ENCODE measurements around the gene RHEB. TPM values are rescaled to one million over a fixed set of nuclear protein-coding genes. Genes with fewer than 3 reads are reported as not detected.
A peak's percentile ranks its signal among the peaks of the same experiment; 100 is the strongest.

The RHEB gene
- total RNA-seq, 2 experiments from 2014 or later, result 82.8 to 85.1 TPM

- Mint-ChIP-seq H3K9me3 (no peaks in the 10 kb centered on the region), H3K4me3 (no peak overlapping the region), H3K27me3 (peaks cover 8% of the 10 kb centered on the region), H3K4me1 (peaks cover 3% of the 10 kb centered on the region), H3K36me3 (ENCODE audit: low read depth) (no peaks in the 10 kb centered on the region), H3K27ac (no peak overlapping the region)
- DNase-seq, result peak; percentile 8
- ChIA-PET CTCF (interaction anchor here (0.8 kb wide), 1 partner anchor 12 kb away, joined by 3 read pairs; no protein-coding TSS in a partner anchor), POLR2A (no interaction called here)
Observed at GRCh38 chr7:151456276-151456675, 63.4 kb downstream of the RHEB start.

GRCh38 chr7:151455690-151456089 is 64.0 kb downstream of the RHEB start:
- CTCF ChIA-PET, result no interaction called here
- Mint-ChIP-seq H3K36me3 (ENCODE audit: low read depth) (no peaks in the 10 kb centered on the region), H3K27me3 (peaks cover 10% of the 10 kb centered on the region), H3K9me3 (no peaks in the 10 kb centered on the region), H3K27ac (no peak overlapping the region), H3K4me1 (peaks cover 3% of the 10 kb centered on the region), H3K4me3 (no peak overlapping the region)
- DNase-seq, result peak; percentile 15
- POLR2A ChIA-PET, result no interaction called here

- peaks cover 3% of the 10 kb centered on the region for H3K4me1 Mint-ChIP-seq
- no peak overlapping the region for H3K27ac Mint-ChIP-seq
- POLR2A ChIA-PET, result no interaction called here
- H3K4me3 Mint-ChIP-seq, result no peak overlapping the region
- no peaks in the 10 kb centered on the region for H3K9me3 Mint-ChIP-seq
- no peaks in the 10 kb centered on the region for H3K36me3 Mint-ChIP-seq (ENCODE audit: low read depth)
- DNase-seq, result peak; percentile 12
- CTCF ChIA-PET, result no interaction called here
- peaks cover 8% of the 10 kb centered on the region for H3K27me3 Mint-ChIP-seq
Observed at GRCh38 chr7:151454932-151455530, 64.7 kb downstream of the RHEB start.

GRCh38 chr7:151454305-151454704 is 65.4 kb downstream of the RHEB start:
- Mint-ChIP-seq H3K27me3 (peaks cover 14% of the 10 kb centered on the region), H3K4me3 (no peak overlapping the region), H3K27ac (no peak overlapping the region), H3K4me1 (peaks cover 9% of the 10 kb centered on the region), H3K9me3 (no peaks in the 10 kb centered on the region), H3K36me3 (ENCODE audit: low read depth) (no peaks in the 10 kb centered on the region)
- CTCF ChIA-PET, result no interaction called here
- DNase-seq, result no peak
- POLR2A ChIA-PET, result interaction anchor here (1.1 to 1.4 kb wide), 2 partner anchors 18 to 38 kb away, joined by 3 read pairs; no protein-coding TSS in a partner anchor

- Mint-ChIP-seq H3K27ac (no peak overlapping the region), H3K36me3 (ENCODE audit: low read depth) (no peaks in the 10 kb centered on the region), H3K9me3 (no peaks in the 10 kb centered on the region), H3K4me1 (peaks cover 13% of the 10 kb centered on the region), H3K4me3 (no peak overlapping the region), H3K27me3 (peaks cover 14% of the 10 kb centered on the region)
- ChIA-PET POLR2A (interaction anchor here (0.5 to 1.4 kb wide), 3 partner anchors 19 to 97 kb away, joined by 3 read pairs; no protein-coding TSS in a partner anchor), CTCF (no interaction called here)
- DNase-seq, result peak; percentile 28
Observed at GRCh38 chr7:151453326-151453791, 66.3 kb downstream of the RHEB start.

- Mint-ChIP-seq H3K4me1 (peaks cover 13% of the 10 kb centered on the region), H3K4me3 (no peak overlapping the region), H3K27ac (no peak overlapping the region), H3K36me3 (ENCODE audit: low read depth) (no peaks in the 10 kb centered on the region), H3K9me3 (no peaks in the 10 kb centered on the region), H3K27me3 (peaks cover 14% of the 10 kb centered on the region)
- CTCF ChIA-PET, result interaction anchor here (6.6 kb wide), 1 partner anchor 85 kb away, joined by 184 read pairs; no protein-coding TSS in a partner anchor
- DNase-seq, result no peak
- POLR2A ChIA-PET, result interaction anchor here (0.5 to 1.4 kb wide), 2 partner anchors 20 to 96 kb away, joined by 3 read pairs; no protein-coding TSS in a partner anchor
Observed at GRCh38 chr7:151452680-151453325, 66.9 kb downstream of the RHEB start.

- Mint-ChIP-seq H3K36me3 (ENCODE audit: low read depth) (no peaks in the 10 kb centered on the region), H3K4me1 (peaks cover 11% of the 10 kb centered on the region), H3K9me3 (no peaks in the 10 kb centered on the region), H3K27ac (no peak overlapping the region), H3K27me3 (peaks cover 14% of the 10 kb centered on the region), H3K4me3 (no peak overlapping the region)
- POLR2A ChIA-PET, result no interaction called here
- CTCF ChIA-PET, result interaction anchor here (6.6 kb wide), 1 partner anchor 84 kb away, joined by 184 read pairs; no protein-coding TSS in a partner anchor
- DNase-seq, result no peak
Observed at GRCh38 chr7:151451626-151452571, 67.8 kb downstream of the RHEB start.

GRCh38 chr7:151451156-151451555 is 68.5 kb downstream of the RHEB start:
- Mint-ChIP-seq H3K4me3 (no peak overlapping the region), H3K36me3 (ENCODE audit: low read depth) (no peaks in the 10 kb centered on the region), H3K4me1 (peaks cover 11% of the 10 kb centered on the region), H3K9me3 (no peaks in the 10 kb centered on the region), H3K27me3 (peaks cover 17% of the 10 kb centered on the region), H3K27ac (no peak overlapping the region)
- no peak for DNase-seq
- ChIA-PET POLR2A (no interaction called here), CTCF (interaction anchor here (0.8 to 6.6 kb wide), 3 partner anchors 84 to 307 kb away, joined by 3 to 184 read pairs (median 3); no protein-coding TSS in a partner anchor)

- ChIA-PET CTCF (interaction anchor here (1.1 to 6.6 kb wide), 7 partner anchors 8 to 309 kb away, joined by 3 to 184 read pairs (median 24); no protein-coding TSS in a partner anchor), POLR2A (interaction anchor here (1.2 to 2.9 kb wide), 4 partner anchors 69 to 182 kb away, joined by 3 to 13 read pairs (median 9); partner anchors contain the start of gene RHEB)
- Mint-ChIP-seq H3K9me3 (no peaks in the 10 kb centered on the region), H3K27ac (no peak overlapping the region), H3K4me3 (no peak overlapping the region), H3K27me3 (peaks cover 18% of the 10 kb centered on the region), H3K36me3 (ENCODE audit: low read depth) (no peaks in the 10 kb centered on the region), H3K4me1 (peaks cover 11% of the 10 kb centered on the region)
- no peak for DNase-seq
Observed at GRCh38 chr7:151449990-151450389, 69.7 kb downstream of the RHEB start.

- Mint-ChIP-seq H3K4me1 (peaks cover 11% of the 10 kb centered on the region), H3K9me3 (no peaks in the 10 kb centered on the region), H3K36me3 (ENCODE audit: low read depth) (no peaks in the 10 kb centered on the region), H3K27ac (no peak overlapping the region), H3K27me3 (peaks cover 18% of the 10 kb centered on the region), H3K4me3 (peak overlapping the region; percentile 66)
- peak; percentile 80 for DNase-seq
- ChIA-PET POLR2A (interaction anchor here (0.8 to 2.9 kb wide), 10 partner anchors 10 to 184 kb away, joined by 3 to 13 read pairs (median 6); partner anchors contain the start of gene RHEB), CTCF (interaction anchor here (0.6 to 6.6 kb wide), 41 partner anchors 9 to 333 kb away, joined by 3 to 184 read pairs (median 4); partner anchors contain the start of genes CRYGN, NUB1 and RHEB)
Observed at GRCh38 chr7:151448261-151449252, 71.1 kb downstream of the RHEB start.

GRCh38 chr7:151447901-151448260 is 71.8 kb downstream of the RHEB start:
- H3K4me3 Mint-ChIP-seq, result peak overlapping the region; percentile 18
- H3K36me3 Mint-ChIP-seq (ENCODE audit: low read depth), result no peaks in the 10 kb centered on the region
- CTCF ChIA-PET, result interaction anchor here (0.6 to 6.6 kb wide), 33 partner anchors 8 to 333 kb away, joined by 3 to 184 read pairs (median 4); partner anchors contain the start of genes CRYGN, NUB1 and RHEB
- H3K27me3 Mint-ChIP-seq, result peaks cover 19% of the 10 kb centered on the region
- no peaks in the 10 kb centered on the region for H3K9me3 Mint-ChIP-seq
- H3K4me1 Mint-ChIP-seq, result peaks cover 11% of the 10 kb centered on the region
- no peak overlapping the region for H3K27ac Mint-ChIP-seq
- DNase-seq, result no peak
- POLR2A ChIA-PET, result interaction anchor here (0.8 to 2.9 kb wide), 7 partner anchors 9 to 133 kb away, joined by 3 to 13 read pairs (median 8); partner anchors contain the start of gene RHEB
